Measurements from ENCODE around the gene TEKT2.
A peak's percentile ranks its signal among the peaks of the same experiment; 100 is the strongest.

Gene TEKT2

GRCh38 chr1:36083635-36084496 is at the start of gene TEKT2:
Gene TEKT2, plus strand, starts transcription at chr1:36084094. Its CDS starts 828 bp downstream, at chr1:36084922.
- peak within 1 kb of the TSS; percentile 51 for H3K4me3 ChIP-seq (ENCODE audit: low read depth, low read length)
- DNase-seq (ENCODE audit: low read depth): no peak

- peak; percentile 10 for DNase-seq (ENCODE audit: low read depth)
- no peak overlapping the region for H3K4me3 ChIP-seq (ENCODE audit: low read depth, low read length)
Observed at GRCh38 chr1:36034692-36035091, 49.2 kb upstream of the TEKT2 start.

GRCh38 chr1:36035154-36035553 is 48.7 kb upstream of the TEKT2 start:
- no peak overlapping the region for H3K4me3 ChIP-seq (ENCODE audit: low read depth, low read length)
- DNase-seq (ENCODE audit: low read depth): no peak

GRCh38 chr1:36040238-36040637 is 43.7 kb upstream of the TEKT2 start:
- no peak overlapping the region for H3K4me3 ChIP-seq (ENCODE audit: low read depth, low read length)
- DNase-seq (ENCODE audit: low read depth): no peak

GRCh38 chr1:36051821-36052220 is 32.1 kb upstream of the TEKT2 start:
- no peak for DNase-seq (ENCODE audit: low read depth)
- no peak overlapping the region for H3K4me3 ChIP-seq (ENCODE audit: low read depth, low read length)

GRCh38 chr1:36053978-36054377 is 29.9 kb upstream of the TEKT2 start:
- no peak overlapping the region for H3K4me3 ChIP-seq (ENCODE audit: low read depth, low read length)
- no peak for DNase-seq (ENCODE audit: low read depth)

- H3K4me3 ChIP-seq (ENCODE audit: low read depth, low read length): no peak overlapping the region
- DNase-seq (ENCODE audit: low read depth): no peak
Observed at GRCh38 chr1:36055706-36056105, 28.2 kb upstream of the TEKT2 start.

GRCh38 chr1:36062315-36062714 is 21.6 kb upstream of the TEKT2 start:
- no peak overlapping the region for H3K4me3 ChIP-seq (ENCODE audit: low read depth, low read length)
- no peak for DNase-seq (ENCODE audit: low read depth)

GRCh38 chr1:36067871-36068270 is 16.0 kb upstream of the TEKT2 start:
- H3K4me3 ChIP-seq (ENCODE audit: low read depth, low read length): no peak overlapping the region
- no peak for DNase-seq (ENCODE audit: low read depth)

GRCh38 chr1:36068866-36069265 is 15.0 kb upstream of the TEKT2 start:
- H3K4me3 ChIP-seq (ENCODE audit: low read depth, low read length): no peak overlapping the region
- DNase-seq (ENCODE audit: low read depth): no peak

- H3K4me3 ChIP-seq (ENCODE audit: low read depth, low read length): no peak overlapping the region
- DNase-seq (ENCODE audit: low read depth): no peak
Observed at GRCh38 chr1:36070349-36070748, 13.5 kb upstream of the TEKT2 start.

- DNase-seq (ENCODE audit: low read depth): no peak
- no peak overlapping the region for H3K4me3 ChIP-seq (ENCODE audit: low read depth, low read length)
Observed at GRCh38 chr1:36076979-36077573, 6.8 kb upstream of the TEKT2 start.

- no peak overlapping the region for H3K4me3 ChIP-seq (ENCODE audit: low read depth, low read length)
- DNase-seq (ENCODE audit: low read depth): no peak
Observed at GRCh38 chr1:36080236-36080635, 3.7 kb upstream of the TEKT2 start.

- DNase-seq (ENCODE audit: low read depth): no peak
- H3K4me3 ChIP-seq (ENCODE audit: low read depth, low read length): no peak overlapping the region
Observed at GRCh38 chr1:36080801-36081200, 3.1 kb upstream of the TEKT2 start.

- no peak for DNase-seq (ENCODE audit: low read depth)
- no peak overlapping the region for H3K4me3 ChIP-seq (ENCODE audit: low read depth, low read length)
Observed at GRCh38 chr1:36081926-36082485, 1.9 kb upstream of the TEKT2 start.

- no peak for DNase-seq (ENCODE audit: low read depth)
- H3K4me3 ChIP-seq (ENCODE audit: low read depth, low read length): no peak overlapping the region
Observed at GRCh38 chr1:36083219-36083618, 675 bp upstream of the TEKT2 start.

GRCh38 chr1:36084497-36085115 is 712 bp downstream of the TEKT2 start:
- peak overlapping the region; percentile 51 for H3K4me3 ChIP-seq (ENCODE audit: low read depth, low read length)
- no peak for DNase-seq (ENCODE audit: low read depth)

- no peak overlapping the region for H3K4me3 ChIP-seq (ENCODE audit: low read depth, low read length)
- DNase-seq (ENCODE audit: low read depth): no peak
Observed at GRCh38 chr1:36085126-36085525, 1.2 kb downstream of the TEKT2 start.

- no peak for DNase-seq (ENCODE audit: low read depth)
- H3K4me3 ChIP-seq (ENCODE audit: low read depth, low read length): no peak overlapping the region
Observed at GRCh38 chr1:36085686-36086526, 2.0 kb downstream of the TEKT2 start.
